NCI-H2196 treated with DMSO at 0.1 percent for 48 hours (cell line): ENCODE data around the gene L1TD1.
"Not testable (repeated sequence)": the region's sequence is repeated elsewhere in the genome, so short reads cannot be mapped to it uniquely, and the experiment has no call there.

Experiments used
- DNase-seq: peaks from one replicate; lab custom pipeline; 2025; ENCODE audit not compliant: unreplicated experiment; lab: John Stamatoyannopoulos, UW

L1TD1 gene

GRCh38 chr1:62235576-62235975, 40.9 kb downstream of the L1TD1 start:
- DNase-seq = no peak

GRCh38 chr1:62237361-62237760, 42.7 kb downstream of the L1TD1 start:
- no peak for DNase-seq

- no peak for DNase-seq
Observed at GRCh38 chr1:62237950-62238374, 43.3 kb downstream of the L1TD1 start.

GRCh38 chr1:62238507-62238906, 43.9 kb downstream of the L1TD1 start:
- DNase-seq = no peak

- DNase-seq = not testable (repeated sequence)
Observed at GRCh38 chr1:62239652-62240403, 45.2 kb downstream of the L1TD1 start.

- no peak for DNase-seq
Observed at GRCh38 chr1:62240651-62241370, 46.2 kb downstream of the L1TD1 start.

GRCh38 chr1:62241371-62242131, 46.9 kb downstream of the L1TD1 start:
- DNase-seq = no peak

GRCh38 chr1:62244380-62244779, 49.7 kb downstream of the L1TD1 start:
- not testable (repeated sequence) for DNase-seq

- no peak for DNase-seq
Observed at GRCh38 chr1:62245201-62245600, 50.6 kb downstream of the L1TD1 start.

- no peak for DNase-seq
Observed at GRCh38 chr1:62247391-62248168, 52.9 kb downstream of the L1TD1 start.

- no peak for DNase-seq
Observed at GRCh38 chr1:62250126-62250726, 55.6 kb downstream of the L1TD1 start.

GRCh38 chr1:62259551-62259950, 64.9 kb downstream of the L1TD1 start:
- no peak for DNase-seq

- no peak for DNase-seq
Observed at GRCh38 chr1:62260688-62261087, 66.0 kb downstream of the L1TD1 start.
